MG63 (cell line): ENCODE measurements around the gene LLGL1. TPM values are rescaled to one million over a fixed set of nuclear protein-coding genes. Genes with fewer than 3 reads are reported as not detected.
A peak's percentile ranks its signal among the peaks of the same experiment; 100 is the strongest.

ENCODE experiments used
- DNase-seq: peaks from one replicate; pipeline ENCODE4 v3.0.0-alpha.2; 2020
- H3K27me3 ChIP-seq: fragments of 250-450 bp; sonication (Bioruptor Pico); 2 replicates; pipeline ENCODE4 v1.5.1; 2020; ENCODE audit warnings: mild to moderate bottlenecking, moderate library complexity
- H3K36me3 ChIP-seq: fragments of 250-450 bp; sonication (Bioruptor Pico); 2 replicates; pipeline ENCODE4 v1.5.1; 2020; ENCODE audit warnings: mild to moderate bottlenecking, moderate library complexity
- H3K4me3 ChIP-seq: fragments of 250-450 bp; sonication (Bioruptor Pico); 2 replicates; pipeline ENCODE4 v1.5.1; 2020; ENCODE audit warnings: mild to moderate bottlenecking, moderate library complexity
- H3K9me3 ChIP-seq: fragments of 250-450 bp; sonication (Bioruptor Pico); 2 replicates; pipeline ENCODE4 v1.5.1; 2020; ENCODE audit warnings: mild to moderate bottlenecking, moderate library complexity
- total RNA-seq: library from RNA; depleted of rRNA; stranded (reverse); fragments of >200 nt; shearing (Covaris generic); gene quantifications from 2 replicates; pipeline ENCODE4 v1.2.3, GENCODE V29; 2014; ENCODE audit warnings: low replicate concordance

LLGL1 gene
- total RNA-seq, 1 experiment from 2014 or later = 14.4 TPM

DNA sequence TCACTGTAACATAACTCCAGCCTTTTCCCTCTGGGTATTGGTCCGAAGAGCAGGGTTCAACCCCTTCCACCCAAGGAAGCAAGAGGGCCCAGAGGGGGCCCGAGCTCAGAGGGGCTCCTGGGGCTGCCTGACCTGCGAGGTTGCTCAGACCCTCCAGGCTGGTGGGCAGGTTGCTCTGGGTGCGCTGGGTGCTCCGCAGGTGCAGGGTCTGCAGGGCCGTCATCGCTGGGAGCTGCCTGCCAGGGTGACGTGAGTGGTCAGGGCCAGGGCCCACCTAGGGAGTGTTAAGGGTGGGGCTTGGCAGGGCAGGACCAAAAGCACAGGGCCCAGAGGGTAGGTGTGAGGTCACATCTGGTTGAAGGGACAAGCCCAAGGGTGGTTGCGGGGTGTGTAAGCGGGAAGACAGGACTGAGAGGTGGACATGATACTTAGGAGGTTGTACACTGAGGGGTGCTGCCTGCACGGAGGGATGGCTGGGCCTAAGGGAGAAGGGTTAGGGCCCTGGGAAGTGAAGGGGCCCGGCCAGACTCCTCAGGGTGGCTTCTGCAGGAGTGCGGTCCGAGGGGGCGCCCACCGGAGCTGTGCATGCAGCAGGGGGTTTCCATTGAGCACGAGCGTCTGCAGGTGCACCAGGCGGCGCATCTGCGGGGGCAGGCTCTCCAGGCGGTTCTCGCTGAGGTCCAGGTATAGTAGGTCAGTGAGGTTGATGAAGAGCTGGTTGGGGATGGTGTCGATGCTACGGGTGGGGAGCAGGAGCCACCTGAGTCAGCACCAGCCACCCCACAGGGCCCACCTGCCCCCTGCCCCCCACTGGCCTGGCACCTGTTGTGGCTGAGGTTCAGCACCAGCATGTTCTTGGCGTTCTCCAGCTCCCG is 28.7 kb downstream of the LLGL1 start:
- Histone ChIP-seq H3K27me3 (no peaks in the 10 kb centered on the region), H3K4me3 (no peak overlapping the region), H3K36me3 (peaks cover 5% of the 10 kb centered on the region), H3K9me3 (no peaks in the 10 kb centered on the region)
- DNase-seq = no peak

DNA sequence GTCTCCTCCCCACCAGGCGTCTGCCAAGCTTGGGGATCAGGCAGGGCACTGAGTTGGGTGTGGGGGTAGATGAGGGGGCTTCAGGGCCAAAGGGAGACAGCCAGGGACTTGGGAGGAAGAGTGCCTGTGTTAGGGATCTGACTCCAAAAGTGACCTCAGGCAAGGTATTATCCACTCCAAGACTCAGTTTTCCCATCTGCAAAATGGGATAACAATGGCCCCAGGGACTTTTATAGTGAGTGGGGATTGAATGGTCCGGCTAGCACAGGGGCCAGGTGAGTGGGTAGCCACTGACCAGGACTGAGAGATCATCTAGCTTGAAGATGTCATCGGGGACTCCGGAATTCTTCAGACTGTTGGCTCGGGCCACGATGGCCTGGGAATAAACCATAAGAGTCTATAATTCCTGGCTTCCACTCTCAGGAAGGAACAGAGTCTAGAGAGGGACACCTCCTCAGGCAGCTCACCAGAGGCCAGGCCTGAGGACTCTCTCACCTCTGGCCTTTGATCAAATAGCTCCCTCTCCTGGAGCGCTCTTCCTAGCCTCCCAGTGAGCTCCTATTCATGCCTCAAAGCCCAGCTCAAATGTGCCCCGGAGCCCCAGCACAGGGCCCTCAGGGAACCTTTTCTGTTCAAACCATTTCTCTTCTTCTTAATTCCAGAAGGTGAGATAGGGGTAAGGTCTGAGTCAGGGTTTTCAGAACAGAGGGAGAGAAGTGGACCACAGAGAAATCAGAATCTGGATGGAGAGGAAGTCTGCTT is 29.6 kb downstream of the LLGL1 start:
- no peaks in the 10 kb centered on the region for H3K9me3 ChIP-seq
- no peaks in the 10 kb centered on the region for H3K27me3 ChIP-seq
- no peak for DNase-seq
- no peak overlapping the region for H3K4me3 ChIP-seq
- H3K36me3 ChIP-seq = peaks cover 5% of the 10 kb centered on the region

- no peaks in the 10 kb centered on the region for H3K27me3 ChIP-seq
- peaks cover 5% of the 10 kb centered on the region for H3K36me3 ChIP-seq
- DNase-seq = no peak
- H3K4me3 ChIP-seq = no peak overlapping the region
- H3K9me3 ChIP-seq = no peaks in the 10 kb centered on the region
Measured at GRCh38 chr17:18256351-18256750, 30.9 kb downstream of the LLGL1 start.

GRCh38 chr17:18256776-18257175 is 31.3 kb downstream of the LLGL1 start:
- Histone ChIP-seq H3K9me3 (no peaks in the 10 kb centered on the region), H3K36me3 (peaks cover 5% of the 10 kb centered on the region), H3K4me3 (no peak overlapping the region), H3K27me3 (no peaks in the 10 kb centered on the region)
- no peak for DNase-seq

DNA sequence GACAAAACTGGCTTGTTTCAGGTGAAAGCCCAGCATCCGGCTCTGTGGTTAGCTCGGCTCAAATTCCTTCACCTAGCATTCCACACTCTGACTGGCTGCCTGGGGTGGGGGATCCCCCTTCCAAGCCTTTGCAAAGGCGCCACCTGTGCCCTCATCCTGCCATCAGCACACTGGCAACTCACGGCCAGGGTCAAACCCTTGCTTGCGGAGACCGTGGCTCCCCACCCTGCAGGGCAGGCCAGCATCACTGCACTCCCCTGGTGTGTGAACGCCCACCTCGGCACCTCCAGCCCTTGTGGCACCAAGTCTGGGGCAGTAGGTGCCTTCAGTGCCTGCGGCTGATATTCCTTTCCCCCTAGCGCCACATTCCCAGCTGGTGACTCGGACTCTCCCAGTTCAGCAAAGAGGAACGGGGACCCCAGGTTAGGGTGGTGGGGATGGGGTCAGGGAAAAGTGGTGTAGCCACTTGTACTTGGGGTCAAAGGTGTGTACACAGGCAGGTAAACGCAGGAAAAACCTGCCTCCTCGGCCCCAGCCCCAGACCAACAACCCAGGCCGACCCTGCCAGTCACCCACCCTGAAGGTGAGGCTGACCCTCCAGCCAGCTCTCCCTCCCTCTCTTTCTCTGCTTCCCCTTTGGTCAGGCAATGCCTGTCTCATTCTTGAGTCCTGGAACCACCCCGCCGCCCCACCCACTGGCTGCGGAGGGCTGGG is 32.0 kb downstream of the LLGL1 start:
- Histone ChIP-seq H3K4me3 (peak overlapping the region; percentile 85), H3K9me3 (no peaks in the 10 kb centered on the region), H3K36me3 (peaks cover 3% of the 10 kb centered on the region), H3K27me3 (no peaks in the 10 kb centered on the region)
- peak; percentile 65 for DNase-seq

- peak; percentile 90 for DNase-seq
- Histone ChIP-seq H3K4me3 (peak overlapping the region; percentile 85), H3K27me3 (no peaks in the 10 kb centered on the region), H3K9me3 (no peaks in the 10 kb centered on the region), H3K36me3 (peaks cover 3% of the 10 kb centered on the region)
Measured at GRCh38 chr17:18257982-18258355, 32.5 kb downstream of the LLGL1 start.

DNA sequence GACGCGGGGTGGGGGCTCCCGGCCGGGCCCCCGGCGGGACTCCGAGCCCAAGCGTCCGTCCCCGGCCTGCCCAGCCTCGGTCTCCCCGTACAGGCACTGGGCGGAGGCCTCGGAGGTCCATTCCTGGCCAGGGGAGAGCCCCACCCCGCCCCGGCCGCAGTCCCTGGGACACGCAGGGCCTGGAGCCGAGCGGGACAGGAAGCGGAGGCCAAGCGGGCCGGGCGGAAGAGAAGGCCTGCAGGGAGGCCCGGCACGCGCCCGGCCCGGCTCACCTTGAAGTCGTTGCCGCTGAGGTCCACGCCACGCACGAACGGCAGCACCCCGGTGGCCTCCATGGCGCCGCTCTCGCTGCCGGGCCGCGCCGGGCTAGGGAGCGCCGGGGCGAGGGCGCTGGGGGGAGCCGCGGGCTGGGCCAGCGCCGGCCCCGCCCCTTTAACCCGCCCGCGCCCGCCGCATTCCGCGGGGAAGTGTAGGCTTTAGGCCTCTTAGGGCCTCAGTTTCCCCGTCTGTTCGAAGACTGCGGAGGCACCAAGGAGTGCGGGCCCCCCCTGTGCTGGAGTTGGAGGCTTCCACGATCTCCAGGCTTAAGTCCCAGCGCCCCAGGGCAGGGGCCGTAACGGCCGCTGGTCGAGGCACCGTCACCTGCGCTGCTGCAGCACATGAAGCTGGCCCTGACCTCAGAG is 33.1 kb downstream of the LLGL1 start, which contains the start of gene FLII:
Gene FLII (minus strand): TSS at position 383 of the 683 bp plus-strand sequence. CDS start 48 bp downstream, at position 335.
- Histone ChIP-seq H3K36me3 (peaks cover 3% of the 10 kb centered on the region), H3K27me3 (no peaks in the 10 kb centered on the region), H3K4me3 (peak within 1 kb of the TSS; percentile 85), H3K9me3 (no peaks in the 10 kb centered on the region)
- DNase-seq = peak; percentile 22

DNA sequence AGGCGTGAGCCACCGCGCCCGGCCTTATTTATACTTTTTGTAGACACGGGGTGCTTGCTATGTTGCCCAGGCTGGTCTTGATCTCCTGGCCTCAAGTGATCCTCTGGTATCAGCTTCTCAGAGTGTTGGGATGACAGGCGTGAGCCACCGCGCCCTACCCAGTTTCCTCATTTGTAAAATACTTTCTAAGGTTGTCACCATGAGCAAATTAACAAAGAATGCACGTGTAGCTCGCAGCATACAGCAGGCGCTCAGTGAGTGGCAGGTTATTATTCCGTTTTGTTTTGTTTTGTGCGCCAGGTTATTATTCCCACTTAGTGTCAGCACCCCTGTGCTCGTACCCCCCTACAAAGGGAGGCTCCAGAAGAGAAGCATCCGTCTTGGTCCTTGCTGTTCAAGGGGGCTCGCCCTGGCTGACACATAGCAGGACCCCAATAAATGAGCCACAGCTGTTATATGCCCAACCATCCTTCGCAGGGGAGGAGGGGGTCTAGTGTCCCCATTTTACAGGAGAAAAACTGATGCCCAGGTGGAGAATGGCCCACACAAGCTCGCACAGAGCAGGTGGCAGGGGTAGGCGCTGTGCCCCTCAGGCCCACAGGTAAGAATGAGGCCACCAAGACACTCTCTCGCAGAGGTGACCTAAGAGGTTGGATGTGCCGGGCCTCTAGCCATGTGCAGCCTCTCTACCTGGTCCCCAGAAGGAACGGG is 34.3 kb downstream of the LLGL1 start:
- Histone ChIP-seq H3K27me3 (no peaks in the 10 kb centered on the region), H3K4me3 (peak overlapping the region; percentile 75), H3K36me3 (peaks cover 3% of the 10 kb centered on the region), H3K9me3 (no peaks in the 10 kb centered on the region)
- DNase-seq = peak; percentile 21

DNA sequence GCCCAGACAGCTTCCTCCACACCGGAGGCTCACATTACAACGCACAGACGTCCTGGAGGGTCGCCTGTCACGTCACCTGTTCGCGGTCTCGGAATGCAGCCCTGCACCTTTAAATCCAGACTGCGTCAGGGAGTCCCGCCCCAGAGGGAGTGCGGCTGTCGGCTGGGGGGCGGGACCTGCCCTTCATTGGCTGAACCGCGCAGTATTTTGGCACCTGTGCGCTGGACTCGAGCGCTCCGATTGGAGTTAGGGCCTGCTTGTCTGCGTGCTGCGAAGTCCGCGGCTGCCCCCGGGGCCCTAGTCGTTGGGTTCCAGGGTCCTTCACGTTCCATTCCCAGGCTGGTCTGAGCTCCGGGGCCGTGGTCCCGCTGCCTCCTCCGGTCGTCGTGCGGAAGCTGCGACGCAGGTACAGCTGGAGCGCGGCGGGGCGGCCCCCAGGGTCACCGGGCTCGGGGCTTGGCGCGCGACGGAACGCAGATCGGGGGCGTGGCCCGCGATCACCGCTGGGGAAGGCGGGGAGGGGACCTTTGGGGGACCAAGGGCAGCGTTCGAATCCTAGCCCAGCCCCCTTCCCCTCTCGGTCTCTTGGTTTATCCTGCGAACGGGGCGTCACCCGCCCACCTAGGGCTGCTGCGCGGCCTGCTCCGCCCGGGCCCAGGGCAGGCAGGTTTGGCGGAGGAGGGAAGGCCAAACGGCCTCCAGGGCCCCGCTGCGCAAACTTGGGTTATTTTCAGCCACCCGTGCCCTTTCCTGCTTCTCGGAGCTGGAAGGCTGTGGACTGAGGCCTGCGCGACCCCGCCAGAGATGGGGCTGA is 35.1 kb downstream of the LLGL1 start, which contains the start of gene MIEF2:
Gene MIEF2 (plus strand): TSS at position 331 of the 814 bp plus-strand sequence. CDS start 2,059 bp downstream, outside the sequence.
- DNase-seq = peak; percentile 91
- no peaks in the 10 kb centered on the region for H3K9me3 ChIP-seq
- peak within 1 kb of the TSS; percentile 75 for H3K4me3 ChIP-seq
- no peaks in the 10 kb centered on the region for H3K27me3 ChIP-seq
- peaks cover 3% of the 10 kb centered on the region for H3K36me3 ChIP-seq

DNA sequence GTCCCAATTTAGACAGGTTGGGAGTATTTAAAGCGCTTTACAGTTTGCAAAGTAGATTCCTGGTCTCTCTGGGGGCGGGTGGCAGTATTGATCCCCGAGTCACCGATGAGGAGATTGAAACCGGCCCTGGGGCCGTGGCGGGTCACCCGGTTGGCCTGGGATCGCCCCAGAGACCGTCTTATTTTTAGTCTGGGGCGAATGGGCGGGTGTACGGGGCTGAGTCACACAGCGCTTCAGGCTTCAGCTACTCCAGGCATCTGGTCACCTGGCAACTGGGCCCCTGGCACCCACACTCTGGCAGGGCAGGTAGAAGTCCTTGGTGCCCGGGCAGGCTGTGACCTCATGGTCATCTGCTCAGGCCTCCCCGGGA is 35.7 kb downstream of the LLGL1 start:
- Histone ChIP-seq H3K4me3 (peak overlapping the region; percentile 75), H3K9me3 (no peaks in the 10 kb centered on the region), H3K36me3 (no peaks in the 10 kb centered on the region; the same call in none of the 2 replicates), H3K27me3 (no peaks in the 10 kb centered on the region)
- peak; percentile 73 for DNase-seq

- Histone ChIP-seq H3K27me3 (no peaks in the 10 kb centered on the region), H3K9me3 (no peaks in the 10 kb centered on the region), H3K36me3 (no peaks in the 10 kb centered on the region; the same call in none of the 2 replicates), H3K4me3 (peak overlapping the region; percentile 75)
- DNase-seq = no peak
Measured at GRCh38 chr17:18261659-18262058, 36.2 kb downstream of the LLGL1 start.

GRCh38 chr17:18262111-18262510 is 36.7 kb downstream of the LLGL1 start:
- no peaks in the 10 kb centered on the region for H3K9me3 ChIP-seq
- DNase-seq = no peak
- H3K4me3 ChIP-seq = no peak overlapping the region
- H3K36me3 ChIP-seq = no peaks in the 10 kb centered on the region; the same call in none of the 2 replicates
- H3K27me3 ChIP-seq = no peaks in the 10 kb centered on the region

GRCh38 chr17:18262641-18263040 is 37.2 kb downstream of the LLGL1 start:
- no peak overlapping the region for H3K4me3 ChIP-seq
- no peaks in the 10 kb centered on the region for H3K27me3 ChIP-seq
- DNase-seq = no peak

DNA sequence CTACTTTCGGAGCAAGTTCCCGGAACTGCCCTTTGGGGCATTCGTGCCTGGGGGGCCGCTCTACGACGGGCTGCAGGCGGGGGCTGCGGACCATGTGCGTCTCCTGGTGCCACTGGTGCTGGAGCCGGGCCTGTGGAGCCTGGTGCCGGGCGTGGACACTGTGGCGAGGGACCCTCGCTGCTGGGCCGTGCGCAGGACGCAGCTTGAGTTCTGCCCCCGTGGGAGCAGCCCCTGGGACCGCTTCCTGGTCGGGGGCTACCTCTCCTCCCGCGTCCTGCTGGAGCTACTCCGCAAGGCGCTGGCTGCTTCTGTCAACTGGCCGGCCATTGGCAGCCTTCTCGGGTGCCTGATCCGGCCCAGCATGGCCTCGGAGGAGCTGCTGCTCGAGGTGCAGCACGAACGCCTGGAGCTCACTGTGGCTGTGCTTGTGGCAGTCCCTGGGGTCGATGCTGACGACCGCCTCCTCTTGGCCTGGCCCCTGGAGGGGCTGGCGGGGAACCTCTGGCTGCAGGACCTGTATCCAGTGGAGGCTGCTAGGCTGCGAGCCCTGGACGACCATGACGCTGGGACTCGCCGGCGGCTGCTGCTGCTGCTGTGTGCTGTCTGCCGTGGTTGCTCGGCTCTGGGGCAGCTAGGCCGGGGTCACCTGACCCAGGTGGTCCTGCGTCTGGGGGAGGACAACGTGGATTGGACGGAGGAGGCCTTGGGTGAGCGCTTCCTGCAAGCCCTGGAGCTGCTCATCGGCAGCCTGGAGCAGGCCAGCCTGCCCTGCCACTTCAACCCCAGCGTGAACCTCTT is 38.6 kb downstream of the LLGL1 start:
- H3K9me3 ChIP-seq = no peaks in the 10 kb centered on the region
- no peak for DNase-seq
- H3K27me3 ChIP-seq = no peaks in the 10 kb centered on the region
- H3K4me3 ChIP-seq = no peak overlapping the region
- H3K36me3 ChIP-seq = no peaks in the 10 kb centered on the region; the same call in 1 of the 2 replicates

More at GRCh38 chr17:18262641-18263040, 37.2 kb downstream of the LLGL1 start:
- Histone ChIP-seq H3K9me3 (no peaks in the 10 kb centered on the region), H3K36me3 (no peaks in the 10 kb centered on the region; the same call in none of the 2 replicates)
